ENCODE results near the gene FPR1.

The FPR1 gene

GRCh38 chr19:51751655-51752054, at the start of gene FPR1:
TSS of gene FPR1 (minus strand) at chr19:51751878. CDS start at chr19:51746994, 4,884 bp downstream.
- no peak for DNase-seq

- no peak for DNase-seq
Observed at GRCh38 chr19:51800473-51801244, 49.0 kb upstream of the FPR1 start.

GRCh38 chr19:51799774-51800472, 48.2 kb upstream of the FPR1 start:
- DNase-seq: no peak

- DNase-seq: no peak
Observed at GRCh38 chr19:51799034-51799773, 47.5 kb upstream of the FPR1 start.

GRCh38 chr19:51798062-51798461, 46.4 kb upstream of the FPR1 start:
- no peak for DNase-seq

GRCh38 chr19:51797480-51797879, 45.8 kb upstream of the FPR1 start:
- no peak for DNase-seq

GRCh38 chr19:51796195-51796679, 44.6 kb upstream of the FPR1 start:
- no peak for DNase-seq

GRCh38 chr19:51794885-51795490, 43.3 kb upstream of the FPR1 start, which contains the start of gene FPR3:
TSS of gene FPR3 (plus strand) at chr19:51795157. CDS start at chr19:51823749, 28,592 bp downstream.
- DNase-seq: no peak

GRCh38 chr19:51793994-51794393, 42.3 kb upstream of the FPR1 start:
- DNase-seq: no peak

GRCh38 chr19:51792932-51793331, 41.3 kb upstream of the FPR1 start:
- DNase-seq: no peak

GRCh38 chr19:51789061-51789795, 37.5 kb upstream of the FPR1 start:
- DNase-seq: no peak

- no peak for DNase-seq
Observed at GRCh38 chr19:51788029-51788428, 36.4 kb upstream of the FPR1 start.

GRCh38 chr19:51786646-51787494, 35.2 kb upstream of the FPR1 start:
- DNase-seq: no peak

GRCh38 chr19:51784922-51785690, 33.4 kb upstream of the FPR1 start:
- no peak for DNase-seq

- DNase-seq: no peak
Observed at GRCh38 chr19:51784109-51784785, 32.6 kb upstream of the FPR1 start.

GRCh38 chr19:51783372-51783771, 31.7 kb upstream of the FPR1 start:
- DNase-seq: no peak

- no peak for DNase-seq
Observed at GRCh38 chr19:51781999-51782398, 30.3 kb upstream of the FPR1 start.

GRCh38 chr19:51780270-51780669, 28.6 kb upstream of the FPR1 start:
- no peak for DNase-seq

GRCh38 chr19:51779703-51780102, 28.0 kb upstream of the FPR1 start:
- DNase-seq: no peak

GRCh38 chr19:51779181-51779580, 27.5 kb upstream of the FPR1 start:
- no peak for DNase-seq

Measured in activated effector memory CD4-positive, alpha-beta T cell treated with Interleukin-2 at 50 U/mL for 16 hours (primary cell).